Spleen (tissue), 11 donors: ENCODE results near the gene PLXNC1. TPM values are rescaled to one million over a fixed set of nuclear protein-coding genes. Genes with fewer than 3 reads are reported as not detected.

Source experiments
- DNase-seq: peaks from one replicate; pipeline ENCODE4 v3.0.0-alpha.2; 2020
- H3K27ac ChIP-seq, 8 donors: fragments of 200-600 bp; sonication (generic) in 7 of 8; 1 replicate in 4 of 8; 2 replicates in 4 of 8; pipeline versions ENCODE4 v1.5.0 to v1.8.0; 2016 to 2021; ENCODE audit warnings: inconsistent platforms in 4 of 8, mild to moderate bottlenecking in 4 of 8, moderate library complexity in 1 of 8
- H3K27me3 ChIP-seq, 7 donors: fragments of 200-600 bp; sonication (generic) in 6 of 7; replicated peaks in 1 of 7; 1 replicate in 4 of 7; 2 replicates in 3 of 7; pipeline versions ENCODE4 v1.5.0 to v1.8.0; 2016 to 2021; ENCODE audit warnings: inconsistent platforms in 3 of 7, mild to moderate bottlenecking in 1 of 7
- H3K36me3 ChIP-seq, 6 donors: fragments of 200-600 bp; sonication (generic) in 5 of 6; 1 replicate in 4 of 6; 2 replicates in 2 of 6; pipeline versions ENCODE4 v1.5.0 to v1.8.0; 2016 to 2021; ENCODE audit warnings: inconsistent platforms in 2 of 6
- H3K4me1 ChIP-seq, 6 donors: fragments of 200-600 bp; sonication (generic) in 5 of 6; 1 replicate in 3 of 6; 2 replicates in 3 of 6; pipeline versions ENCODE4 v1.5.0 to v1.8.0; 2016 to 2021; ENCODE audit warnings: inconsistent platforms in 3 of 6
- H3K4me3 ChIP-seq, 8 donors: fragments of 200-600 bp; sonication (generic) in 7 of 8; 1 replicate in 4 of 8; 2 replicates in 4 of 8; pipeline versions ENCODE4 v1.5.0 to v1.8.0; 2016 to 2021; ENCODE audit warnings: inconsistent platforms in 4 of 8, mild to moderate bottlenecking in 4 of 8, moderate library complexity in 2 of 8
- H3K9me3 ChIP-seq, 8 donors: fragments of 200-600 bp; sonication (generic) in 7 of 8; 1 replicate in 4 of 8; 2 replicates in 4 of 8; pipeline versions ENCODE4 v1.5.0 to v1.8.0; 2016 to 2021; ENCODE audit warnings: inconsistent platforms in 4 of 8
- CTCF ChIP-seq, 11 experiments: fragments of 200-600 bp in 7 of 11; fragments of 450-650 bp in 4 of 11; sonication (generic) in 4 of 11; IDR thresholded peaks in 8 of 11; conservative IDR thresholded peaks in 3 of 11; 1 replicate in 7 of 11; 2 replicates in 4 of 11; pipeline versions ENCODE4 v1.4.0 to v1.8.0; 2016 to 2021; ENCODE audit warnings: antibody characterized with exemption in 11 of 11, inconsistent platforms in 4 of 11, mild to moderate bottlenecking in 1 of 11
- POLR2A ChIP-seq, 3 donors: fragments of 450-650 bp; IDR thresholded peaks; one replicate each; pipeline ENCODE4 v1.5.1; 2017; ENCODE audit warnings: antibody characterized with exemption in 3 of 3, mild to moderate bottlenecking in 1 of 3
- POLR2AphosphoS5 ChIP-seq, 3 donors: sonication (generic); formaldehyde crosslinking; IDR thresholded peaks; one replicate each; pipeline ENCODE4 v1.5.1; 2017; ENCODE audit warnings: antibody characterized with exemption in 3 of 3
- WGBS, 5 donors: extraction: QIAGEN DNeasy Blood & Tissue Kit in 3 of 5; methylation state at CpG; one replicate each; pipeline versions ENCODE4 v1.1.5 to v1.1.7; 2013 to 2018; 5-methylcytosine and 5-hydroxymethylcytosine counted together
- intact Hi-C: fragments of 100-400 bp; cut with DNase I; formaldehyde crosslinking; loops from one replicate; pipeline ENCODE4 v1.15.0; 2023; ENCODE audit warnings: low total_unique reads
- polyA plus RNA-seq, 3 donors: library from polyadenylated mRNA; stranded (reverse); fragments of 200-250 nt; gene quantifications; one replicate each; pipeline ENCODE4 v1.2.1, GENCODE V29; 2013
- total RNA-seq, 7 donors: library from RNA; depleted of rRNA in 3 of 7; stranded (reverse); fragments of >200 nt in 3 of 7; fragmentation: NEBNext Ultra II Directional in 4 of 7; extraction: Animal tissue kit (Norgen Biotek cat#: 25700) in 4 of 7; gene quantifications; one replicate each; pipeline versions ENCODE4 v1.1.0 to v1.2.1, GENCODE V29; 2016 to 2021
- donor health status: healthy with polysubstance abuse.
- donor health status: DM: no; HTN: no; CAD: no; lungs with moderate emphysema.
- donor health status: DM: no; HTN: no; CAD: no.
- donor health status: Bipolar disorder and iron deficiency.
- donor health status: healthy.
- donor health status: DM: no; HTN: no; CAD: no.
- donor health status: DM: yes; HTN: yes; CAD: no.

Gene PLXNC1
- total and polyA plus RNA-seq, 10 donors = 6.8 to 138 (median 69.7) TPM

GRCh38 chr12:94204499-94205247 lies 56.3 kb downstream of the PLXNC1 start:
- peak overlapping the region in 1 of 8 donors; percentile 23 for H3K4me3 ChIP-seq
- H3K27ac ChIP-seq = peak overlapping the region in 7 of 8 donors; percentile 85 to 95 (median 90)
- H3K27me3 ChIP-seq = no peaks in the 10 kb centered on the region
- H3K4me1 ChIP-seq = peaks cover 24 to 76% (median 62%) of the 10 kb centered on the region in 6 donors
- H3K9me3 ChIP-seq = no peaks in the 10 kb centered on the region
- H3K36me3 ChIP-seq = peaks cover 0 to 28% (median under 1%) of the 10 kb centered on the region in 6 donors
- TF ChIP-seq POLR2AphosphoS5 (IDR thresholded peaks at IDR 0.05) (no peak), POLR2A (IDR thresholded peaks at IDR 0.05) (no peak), CTCF (IDR thresholded peaks at IDR 0.05 in 8 of 11, conservative IDR thresholded peaks at IDR 0.05 in 3 of 11) (no peak)
- WGBS, 5 donors = 11 to 35% (median 19%) methylated on average over 4 of the region's 4 CpGs
- intact Hi-C loops = no loop called here
- DNase-seq = no peak

- intact Hi-C loops = no loop called here
- H3K36me3 ChIP-seq = peaks cover 0 to 27% (median 4%) of the 10 kb centered on the region in 6 donors
- peak overlapping the region; percentile 53 to 95 (median 89) for H3K27ac ChIP-seq
- no peak for TF ChIP-seq POLR2AphosphoS5 (IDR thresholded peaks at IDR 0.05)
- no peak for TF ChIP-seq CTCF (IDR thresholded peaks at IDR 0.05 in 8 of 11, conservative IDR thresholded peaks at IDR 0.05 in 3 of 11)
- TF ChIP-seq POLR2A (IDR thresholded peaks at IDR 0.05) = no peak
- no peaks in the 10 kb centered on the region for H3K9me3 ChIP-seq
- 32 to 57% (median 54%) methylated on average over 1 of the region's 1 CpG for WGBS, 5 donors
- H3K27me3 ChIP-seq = no peaks in the 10 kb centered on the region
- peaks cover 24 to 84% (median 62%) of the 10 kb centered on the region in 6 donors for H3K4me1 ChIP-seq
- DNase-seq = no peak
- peak overlapping the region in 1 of 8 donors; percentile 23 for H3K4me3 ChIP-seq
These were observed 57.4 kb downstream of the PLXNC1 start for GRCh38 chr12:94205822-94206221.

GRCh38 chr12:94206886-94207285 lies 58.5 kb downstream of the PLXNC1 start:
- Histone ChIP-seq H3K4me3 (no peak overlapping the region), H3K36me3 (peaks cover 0 to 30% (median 6%) of the 10 kb centered on the region in 6 donors), H3K9me3 (no peaks in the 10 kb centered on the region), H3K4me1 (peaks cover 24 to 84% (median 62%) of the 10 kb centered on the region in 6 donors), H3K27me3 (no peaks in the 10 kb centered on the region), H3K27ac (peak overlapping the region; percentile 4 to 95 (median 89))
- TF ChIP-seq CTCF (IDR thresholded peaks at IDR 0.05 in 8 of 11, conservative IDR thresholded peaks at IDR 0.05 in 3 of 11) = no peak
- TF ChIP-seq POLR2A (IDR thresholded peaks at IDR 0.05) = no peak
- no peak for TF ChIP-seq POLR2AphosphoS5 (IDR thresholded peaks at IDR 0.05)
- intact Hi-C loops = no loop called here
- WGBS, 5 donors = 74 to 96% (median 84%) methylated on average over 2 of the region's 2 CpGs
- DNase-seq = no peak

GRCh38 chr12:94207467-94207848 lies 59.1 kb downstream of the PLXNC1 start:
- intact Hi-C loops = no loop called here
- no peak for DNase-seq
- no peaks in the 10 kb centered on the region for H3K27me3 ChIP-seq
- peak overlapping the region in 3 of 8 donors; percentile 13 to 62 (median 16) for H3K4me3 ChIP-seq
- 16 to 22% (median 21%) methylated on average over 2 of the region's 2 CpGs for WGBS, 5 donors
- peak overlapping the region; percentile 67 to 95 (median 92) for H3K27ac ChIP-seq
- no peaks in the 10 kb centered on the region for H3K9me3 ChIP-seq
- no peak for TF ChIP-seq POLR2A (IDR thresholded peaks at IDR 0.05)
- no peak for TF ChIP-seq POLR2AphosphoS5 (IDR thresholded peaks at IDR 0.05)
- no peak for TF ChIP-seq CTCF (IDR thresholded peaks at IDR 0.05 in 8 of 11, conservative IDR thresholded peaks at IDR 0.05 in 3 of 11)
- peaks cover 24 to 80% (median 62%) of the 10 kb centered on the region in 6 donors for H3K4me1 ChIP-seq
- H3K36me3 ChIP-seq = peaks cover 0 to 26% (median 6%) of the 10 kb centered on the region in 6 donors
